Dendritic cell treated with granulocyte-macrophage colony-stimulating factor and Interleukin-4, amounts not matched to agents 40 ng/mL and 50 ng/mL, for 4 days (primary cell): Measurements from ENCODE around the gene MIR17HG.
"Not testable (repeated sequence)": the region's sequence is repeated elsewhere in the genome, so short reads cannot be mapped to it uniquely, and the experiment has no call there.

ENCODE experiments used
- H3K27ac Mint-ChIP-seq: one replicate; pipeline ENCODE4 v1.8.0; 2022; ENCODE audit warnings: mild to moderate bottlenecking, mixed read lengths
- H3K27me3 Mint-ChIP-seq: one replicate; pipeline ENCODE4 v1.8.0; 2022; ENCODE audit warnings: mild to moderate bottlenecking, mixed read lengths
- H3K36me3 Mint-ChIP-seq: one replicate; pipeline ENCODE4 v1.8.0; 2022; ENCODE audit warnings: low read depth, mixed read lengths
- H3K4me1 Mint-ChIP-seq: one replicate; pipeline ENCODE4 v1.8.0; 2022; ENCODE audit warnings: low read depth, mixed read lengths
- H3K4me3 Mint-ChIP-seq: one replicate; pipeline ENCODE4 v1.8.0; 2022; ENCODE audit warnings: mild to moderate bottlenecking, moderate library complexity, mixed read lengths
- H3K9me3 Mint-ChIP-seq: one replicate; pipeline ENCODE4 v1.8.0; 2022; ENCODE audit warnings: mixed read lengths
- intact Hi-C: fragments of 100-400 bp; cut with micrococcal nuclease; formaldehyde crosslinking; loops from one replicate; pipeline ENCODE4 v1.15.0; 2022

Gene MIR17HG

DNA sequence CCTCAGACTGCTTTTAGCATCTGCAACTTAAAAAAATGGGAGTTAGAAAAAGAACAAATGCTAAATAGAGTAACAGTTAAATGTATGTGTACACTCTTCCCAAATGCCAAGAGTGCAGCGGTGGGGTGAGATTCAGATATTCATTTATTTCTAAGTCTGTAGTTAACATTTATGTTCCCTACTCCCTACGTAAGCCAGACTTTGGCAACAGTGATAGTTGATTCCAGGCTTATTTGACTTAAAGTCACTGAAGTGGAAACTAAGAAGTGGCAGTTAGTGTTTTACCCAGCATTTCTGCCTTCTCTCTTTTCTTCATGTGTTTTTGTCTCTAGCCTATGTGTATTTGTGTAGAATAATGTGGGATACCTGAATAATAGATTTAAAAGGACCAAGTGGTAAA is 4.5 kb downstream of the MIR17HG start:
- Mint-ChIP-seq H3K36me3 (peaks cover 72% of the 10 kb centered on the region), H3K27me3 (peaks cover 3% of the 10 kb centered on the region), H3K4me3 (no peak overlapping the region), H3K27ac (no peak overlapping the region), H3K4me1 (peaks cover 16% of the 10 kb centered on the region), H3K9me3 (no peaks in the 10 kb centered on the region)
- intact Hi-C loops, result no loop called here

DNA sequence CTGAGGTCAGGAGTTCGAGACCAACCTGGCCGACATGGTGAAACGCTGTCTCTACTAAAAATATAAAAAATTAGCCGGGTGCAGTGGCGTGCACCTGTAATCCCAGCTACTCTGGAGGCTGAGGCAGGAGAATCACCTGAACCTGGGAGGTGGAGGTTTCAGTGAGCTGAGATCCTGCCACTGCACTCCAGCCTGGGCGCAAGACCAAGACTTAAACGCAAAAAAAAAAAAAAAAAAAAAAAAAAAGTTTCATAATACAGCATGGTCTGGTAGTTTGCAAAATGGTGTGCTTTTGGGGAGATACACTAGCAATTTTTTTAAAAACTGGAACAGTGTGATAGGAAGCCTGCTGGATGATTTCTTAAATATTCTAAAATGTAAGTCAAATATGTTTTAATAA is 5.4 kb downstream of the MIR17HG start:
- Mint-ChIP-seq H3K36me3 (peaks cover 76% of the 10 kb centered on the region), H3K4me1 (peaks cover 15% of the 10 kb centered on the region)
- H3K27me3 Mint-ChIP-seq, intact Hi-C loops, H3K9me3 Mint-ChIP-seq, H3K27ac Mint-ChIP-seq, H3K4me3 Mint-ChIP-seq: not testable (repeated sequence)

DNA sequence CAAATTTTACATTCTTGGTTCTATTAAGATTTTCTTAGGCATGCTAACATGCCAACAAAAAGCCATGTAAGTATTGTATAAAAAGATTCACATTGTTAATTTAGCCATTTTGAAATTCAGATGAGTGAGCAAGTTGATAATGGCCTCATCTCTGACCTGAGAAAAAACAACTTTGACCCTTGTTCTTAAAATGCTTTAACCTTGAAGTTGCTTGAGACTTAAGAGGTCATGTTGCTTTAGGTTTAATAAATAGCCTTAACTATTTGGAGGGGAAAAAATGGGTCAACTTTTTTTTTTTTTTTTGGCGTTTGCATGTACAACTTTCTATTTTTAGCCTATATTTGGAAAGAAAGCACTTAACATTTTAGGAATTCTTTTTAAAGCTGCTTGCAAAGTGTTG is 6.0 kb downstream of the MIR17HG start:
- H3K4me1 Mint-ChIP-seq, result peaks cover 19% of the 10 kb centered on the region
- no peak overlapping the region for H3K4me3 Mint-ChIP-seq

DNA sequence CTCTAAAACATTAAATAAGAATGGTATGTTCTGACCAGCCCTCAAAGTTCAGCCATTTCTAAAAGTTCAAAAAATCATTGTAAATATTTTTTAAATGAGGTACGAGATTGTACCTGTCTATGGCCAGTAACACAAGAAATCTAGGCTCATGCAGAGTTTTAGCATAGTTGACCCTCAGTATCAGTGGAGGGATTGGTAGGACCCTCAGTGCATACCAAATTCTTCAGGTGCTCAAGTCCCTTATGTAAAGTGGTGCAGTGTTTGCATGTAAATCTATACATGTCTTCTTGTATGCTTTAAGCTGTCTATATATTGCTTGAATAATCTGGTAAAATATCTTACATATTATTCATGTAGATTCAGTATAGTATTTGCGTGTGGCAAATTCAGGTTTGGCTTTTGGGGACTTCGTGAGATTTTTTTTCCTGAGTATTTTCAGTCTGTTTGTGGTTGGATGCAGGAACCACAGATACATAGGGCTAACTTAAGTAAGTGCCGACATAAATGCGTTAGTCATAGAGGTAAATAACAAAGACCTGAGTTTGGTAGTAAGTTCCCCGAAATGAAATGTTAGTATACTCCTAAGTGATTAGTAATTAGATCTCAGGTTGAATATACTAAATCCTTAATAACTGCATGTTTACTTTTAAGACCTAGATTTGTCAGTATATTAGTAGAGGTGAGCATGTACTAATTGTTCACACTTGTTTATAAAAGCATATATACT is 7.8 kb downstream of the MIR17HG start:
- Mint-ChIP-seq H3K27ac (no peak overlapping the region), H3K36me3 (peaks cover 70% of the 10 kb centered on the region), H3K4me3 (no peak overlapping the region), H3K9me3 (no peaks in the 10 kb centered on the region), H3K27me3 (no peaks in the 10 kb centered on the region), H3K4me1 (peaks cover 14% of the 10 kb centered on the region)
- intact Hi-C loops, result no loop called here

More for the DNA sequence above, 6.0 kb downstream of the MIR17HG start:
- Mint-ChIP-seq H3K36me3 (peaks cover 76% of the 10 kb centered on the region), H3K27me3 (no peaks in the 10 kb centered on the region), H3K9me3 (no peaks in the 10 kb centered on the region), H3K27ac (no peak overlapping the region)
- intact Hi-C loops, result no loop called here

DNA sequence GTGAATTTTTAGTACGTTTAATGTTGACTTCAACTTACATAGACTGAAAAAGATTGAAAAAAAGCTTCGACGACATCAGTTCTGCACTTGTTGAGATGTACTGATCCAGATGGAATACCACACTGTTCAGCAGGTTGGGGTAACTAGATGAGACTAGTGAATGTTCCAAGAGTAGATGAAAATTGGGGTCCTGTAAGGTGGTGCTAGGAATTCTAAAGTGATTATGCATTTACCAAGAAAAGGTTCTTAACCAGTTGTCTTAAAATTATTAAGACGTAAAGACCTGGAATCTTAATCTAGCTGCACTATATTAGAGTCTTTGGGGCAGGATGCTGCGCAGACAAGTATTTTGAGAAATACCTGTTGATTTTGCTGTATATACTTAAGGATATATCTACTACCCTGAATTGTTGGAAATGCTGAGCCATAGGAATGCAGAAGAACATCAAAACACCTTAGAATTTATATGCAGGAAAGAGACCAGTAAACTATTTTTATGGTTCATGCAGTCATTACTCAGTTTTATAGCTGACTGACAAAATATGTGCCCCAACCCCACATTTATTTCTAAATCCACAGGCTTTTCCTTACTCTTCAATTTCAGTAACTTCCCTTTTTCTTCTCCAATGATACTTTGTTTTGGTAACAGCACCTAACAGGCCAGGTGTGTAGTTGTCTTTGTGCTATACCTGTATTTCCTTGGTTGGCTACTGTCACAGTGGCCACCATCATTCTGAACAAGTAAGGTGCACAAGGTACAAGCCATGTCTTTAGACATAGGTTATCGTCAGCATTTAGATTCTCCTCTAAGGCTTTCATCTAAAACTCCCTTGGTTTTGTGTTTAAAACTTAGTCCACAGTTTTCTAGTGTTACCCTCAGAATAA is 8.6 kb downstream of the MIR17HG start:
- no peaks in the 10 kb centered on the region for H3K27me3 Mint-ChIP-seq
- peaks cover 62% of the 10 kb centered on the region for H3K36me3 Mint-ChIP-seq
- H3K4me1 Mint-ChIP-seq, result peaks cover 6% of the 10 kb centered on the region
- H3K27ac Mint-ChIP-seq, result no peak overlapping the region
- H3K9me3 Mint-ChIP-seq, result no peaks in the 10 kb centered on the region
- no peak overlapping the region for H3K4me3 Mint-ChIP-seq
- intact Hi-C loops, result no loop called here

DNA sequence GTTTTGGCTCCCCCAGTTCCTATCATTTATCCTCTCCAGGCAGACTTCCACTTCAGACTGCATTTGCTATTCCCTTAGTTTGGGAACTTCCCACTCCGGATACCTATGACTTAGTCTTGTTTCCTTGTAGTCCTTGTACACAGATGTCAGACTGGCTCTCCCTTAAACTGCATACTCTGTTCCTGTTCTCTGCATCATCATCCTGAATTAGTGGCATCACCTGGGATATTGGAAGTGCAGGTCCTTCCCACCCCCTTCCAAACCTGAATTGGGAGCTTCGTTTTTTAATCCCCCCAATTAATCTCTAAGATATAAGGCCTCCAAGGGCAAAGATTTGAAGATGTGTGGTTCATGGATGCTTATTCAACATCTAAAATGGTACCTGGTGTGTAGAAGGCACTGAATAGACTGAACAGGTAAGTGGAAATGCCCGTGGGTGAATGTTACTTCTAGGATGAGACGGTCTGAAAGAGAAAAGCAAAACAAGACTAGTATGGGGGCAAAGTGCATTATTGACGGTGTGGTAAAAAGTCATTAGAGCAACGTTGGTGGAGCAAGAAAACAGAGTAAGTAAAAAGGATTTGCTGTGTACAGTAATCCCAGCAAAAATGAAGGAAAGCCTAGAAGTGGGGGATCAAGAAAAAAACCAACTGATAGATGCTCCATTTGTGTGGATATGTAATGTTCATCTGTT is 9.6 kb downstream of the MIR17HG start:
- H3K36me3 Mint-ChIP-seq, result peaks cover 57% of the 10 kb centered on the region
- no peaks in the 10 kb centered on the region for H3K27me3 Mint-ChIP-seq
- no peak overlapping the region for H3K27ac Mint-ChIP-seq
- H3K4me1 Mint-ChIP-seq, result peaks cover 5% of the 10 kb centered on the region
- intact Hi-C loops, result no loop called here
- H3K4me3 Mint-ChIP-seq, result no peak overlapping the region
- no peaks in the 10 kb centered on the region for H3K9me3 Mint-ChIP-seq

DNA sequence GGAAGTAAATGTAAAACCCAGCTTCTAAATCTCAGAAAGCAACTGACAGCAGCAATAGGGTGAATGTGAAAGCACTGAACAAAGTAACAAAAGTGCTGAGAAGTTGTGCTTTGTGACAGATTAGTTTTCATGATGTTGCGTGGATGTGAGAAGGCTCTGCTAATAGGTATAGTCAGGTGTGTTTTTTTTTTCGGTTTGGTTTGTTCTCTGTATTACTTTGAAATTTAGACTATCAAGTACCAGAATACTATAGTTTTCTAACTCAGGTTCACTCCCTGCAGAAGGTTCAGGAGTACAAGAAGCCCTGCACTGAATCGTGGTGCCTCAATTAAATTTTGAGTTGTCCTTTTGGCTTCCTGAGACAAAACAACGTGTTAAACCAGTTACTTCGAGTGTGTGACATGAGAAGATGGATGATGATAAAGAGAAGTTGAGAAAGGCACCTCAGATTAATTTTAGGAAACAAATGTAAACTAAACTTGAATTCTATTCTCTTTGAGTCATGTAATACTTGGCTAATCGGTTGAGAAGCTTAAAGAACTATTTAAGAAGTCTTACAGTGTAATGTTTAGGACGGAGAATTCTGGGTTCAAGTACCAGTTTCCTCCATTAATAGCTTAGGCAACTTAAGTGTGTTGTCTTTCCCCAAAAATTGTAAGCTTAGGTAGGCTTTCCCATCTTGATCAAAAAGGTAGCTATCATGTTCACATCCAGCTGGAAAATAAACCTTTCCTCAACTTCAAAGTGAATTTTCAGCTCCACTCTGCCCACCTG is 10.3 kb downstream of the MIR17HG start:
- Mint-ChIP-seq H3K27ac (no peak overlapping the region), H3K9me3 (no peaks in the 10 kb centered on the region), H3K27me3 (no peaks in the 10 kb centered on the region), H3K4me1 (peaks cover 5% of the 10 kb centered on the region), H3K36me3 (peaks cover 50% of the 10 kb centered on the region), H3K4me3 (no peak overlapping the region)
- intact Hi-C loops, result no loop called here

DNA sequence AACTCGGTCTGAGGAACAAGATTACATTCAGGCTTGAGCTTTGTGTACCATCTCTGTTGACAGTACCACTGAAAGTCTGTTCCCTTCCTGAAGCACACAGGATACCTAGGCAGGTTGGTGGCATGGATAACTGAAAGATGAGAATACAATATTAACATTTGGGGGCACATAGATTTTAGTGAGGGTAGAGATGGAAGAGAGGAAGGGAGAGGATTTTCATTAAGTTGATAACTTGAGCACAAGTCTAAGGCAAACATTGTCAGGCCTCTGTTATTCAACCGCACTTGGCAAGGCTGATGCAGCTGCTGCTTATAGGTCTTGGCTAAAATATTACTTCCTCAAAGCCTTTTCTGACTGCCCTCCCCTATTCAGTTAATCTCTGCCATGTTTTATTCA is 10.9 kb downstream of the MIR17HG start:
- peaks cover 5% of the 10 kb centered on the region for H3K4me1 Mint-ChIP-seq
- H3K27me3 Mint-ChIP-seq, result no peaks in the 10 kb centered on the region
- no peak overlapping the region for H3K4me3 Mint-ChIP-seq
- no peaks in the 10 kb centered on the region for H3K9me3 Mint-ChIP-seq
- intact Hi-C loops, result no loop called here
- no peak overlapping the region for H3K27ac Mint-ChIP-seq
- peaks cover 44% of the 10 kb centered on the region for H3K36me3 Mint-ChIP-seq

DNA sequence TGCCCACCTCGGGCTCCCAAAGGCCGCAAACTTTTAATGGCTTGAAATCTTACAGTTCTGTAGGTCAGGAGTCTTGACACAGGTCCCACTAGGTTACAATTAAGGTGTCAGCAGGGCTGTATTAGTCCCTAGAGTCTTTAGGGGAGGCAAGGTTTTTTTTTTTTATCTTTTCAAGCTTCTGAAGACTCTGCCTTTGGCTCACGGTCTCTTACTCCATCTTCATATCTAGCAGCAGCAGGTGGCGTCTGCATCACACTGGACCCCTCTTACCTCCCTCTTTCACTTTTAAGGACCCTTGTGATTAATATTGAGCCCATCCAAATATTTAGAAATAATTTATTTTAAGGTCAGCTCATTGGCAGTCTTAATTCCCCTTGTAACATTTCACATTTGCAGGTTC is 11.6 kb downstream of the MIR17HG start:
- H3K27me3 Mint-ChIP-seq, result no peaks in the 10 kb centered on the region
- H3K9me3 Mint-ChIP-seq, result no peaks in the 10 kb centered on the region
- peaks cover 5% of the 10 kb centered on the region for H3K4me1 Mint-ChIP-seq
- no peak overlapping the region for H3K4me3 Mint-ChIP-seq
- no peak overlapping the region for H3K27ac Mint-ChIP-seq
- intact Hi-C loops, result no loop called here
- peaks cover 37% of the 10 kb centered on the region for H3K36me3 Mint-ChIP-seq

DNA sequence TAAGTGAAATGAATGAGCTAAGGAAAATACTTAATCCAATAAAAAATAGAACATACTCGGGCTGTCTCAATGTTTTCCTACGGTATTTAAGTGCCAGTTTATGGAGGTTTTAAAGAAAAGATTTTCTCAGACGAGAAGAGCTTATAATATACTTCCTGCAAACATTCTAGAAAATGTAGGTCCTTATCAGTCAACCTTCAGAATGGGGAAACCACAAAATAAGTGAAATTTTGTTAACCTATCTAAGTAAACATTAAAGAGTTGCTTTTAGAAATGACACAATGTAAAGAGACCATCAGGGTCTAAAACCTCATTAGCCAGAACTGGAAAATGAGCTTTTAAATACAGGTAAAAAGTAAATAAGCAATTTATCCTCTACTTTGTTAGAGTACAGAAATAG is 12.1 kb downstream of the MIR17HG start:
- Mint-ChIP-seq H3K27me3 (no peaks in the 10 kb centered on the region), H3K4me1 (peaks cover 5% of the 10 kb centered on the region), H3K4me3 (no peak overlapping the region), H3K36me3 (peaks cover 32% of the 10 kb centered on the region), H3K27ac (no peak overlapping the region), H3K9me3 (no peaks in the 10 kb centered on the region)
- intact Hi-C loops, result no loop called here

DNA sequence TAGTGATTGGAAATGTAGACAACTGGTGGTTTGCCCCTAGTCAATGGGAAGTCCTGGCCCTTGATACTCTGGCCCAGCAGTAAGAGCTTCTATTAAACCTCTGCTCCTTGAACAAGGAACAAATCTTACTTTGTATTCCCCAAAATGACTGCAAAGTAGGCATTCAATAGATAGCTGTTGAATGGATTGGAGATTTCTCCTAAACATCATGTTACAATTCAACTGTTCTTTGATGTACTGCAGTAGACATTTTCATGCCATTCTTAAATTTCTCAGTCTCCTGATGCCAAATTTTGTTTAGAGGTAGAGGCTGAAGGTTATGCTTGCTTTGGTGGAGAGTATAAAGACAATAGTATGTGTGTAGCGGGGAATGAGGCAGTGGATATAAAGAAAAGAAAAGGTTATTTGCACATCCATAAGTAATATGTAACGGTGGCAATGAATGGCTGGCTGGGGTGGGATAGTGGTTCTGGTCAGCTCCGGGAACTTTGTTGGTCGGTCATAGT is 12.8 kb downstream of the MIR17HG start:
- no peaks in the 10 kb centered on the region for H3K9me3 Mint-ChIP-seq
- H3K4me3 Mint-ChIP-seq, result no peak overlapping the region
- H3K4me1 Mint-ChIP-seq, result peaks cover 5% of the 10 kb centered on the region
- H3K27me3 Mint-ChIP-seq, result no peaks in the 10 kb centered on the region
- no peak overlapping the region for H3K27ac Mint-ChIP-seq
- intact Hi-C loops, result no loop called here
- peaks cover 26% of the 10 kb centered on the region for H3K36me3 Mint-ChIP-seq

DNA sequence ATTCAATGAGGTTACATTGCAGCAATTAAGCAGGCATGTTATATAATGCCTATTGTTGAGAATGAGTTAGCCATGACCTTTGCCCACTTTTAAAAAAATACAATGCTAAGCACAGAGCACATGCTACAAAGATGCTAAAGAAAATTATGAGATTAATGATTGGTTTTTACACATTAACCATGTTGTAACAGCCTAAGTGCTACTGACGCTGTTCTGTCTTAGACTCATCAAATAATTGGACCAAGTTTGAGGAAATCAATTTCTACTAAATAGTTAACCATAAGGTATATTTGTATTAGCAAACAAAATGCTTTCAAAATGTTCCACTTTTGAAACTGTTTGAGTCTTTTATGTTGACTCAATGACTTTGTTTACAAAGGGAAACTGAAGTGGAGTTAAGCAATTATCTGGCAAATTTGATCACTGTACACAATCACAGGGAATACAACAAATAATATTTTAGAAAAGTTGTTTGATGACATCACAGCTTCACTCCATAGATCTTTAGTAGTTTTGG is 14.3 kb downstream of the MIR17HG start:
- H3K27ac Mint-ChIP-seq, result no peak overlapping the region
- peaks cover 5% of the 10 kb centered on the region for H3K4me1 Mint-ChIP-seq
- no peaks in the 10 kb centered on the region for H3K9me3 Mint-ChIP-seq
- H3K36me3 Mint-ChIP-seq, result peaks cover 10% of the 10 kb centered on the region
- intact Hi-C loops, result no loop called here
- H3K4me3 Mint-ChIP-seq, result no peak overlapping the region
- H3K27me3 Mint-ChIP-seq, result no peaks in the 10 kb centered on the region

DNA sequence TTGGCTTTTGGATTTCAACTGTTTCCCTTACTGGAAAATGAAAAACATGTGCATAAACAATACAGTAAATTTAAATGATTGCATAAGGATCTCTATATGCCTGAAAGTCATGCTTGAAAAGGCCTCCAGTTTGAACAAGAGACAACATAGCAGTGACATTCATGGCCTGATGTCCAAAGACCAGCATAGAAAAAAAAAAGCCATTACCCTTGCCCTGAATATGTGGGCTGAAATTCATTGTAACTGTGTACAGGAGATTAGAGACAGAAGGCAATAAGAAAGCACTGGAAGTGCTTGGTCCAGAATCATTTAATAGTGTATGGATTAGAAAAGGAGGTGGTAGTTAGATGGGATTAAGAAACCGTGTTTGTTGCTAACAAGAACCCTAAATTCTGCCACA is 15.4 kb downstream of the MIR17HG start:
- H3K9me3 Mint-ChIP-seq, result no peaks in the 10 kb centered on the region
- H3K4me1 Mint-ChIP-seq, result peaks cover 5% of the 10 kb centered on the region
- H3K36me3 Mint-ChIP-seq, result no peaks in the 10 kb centered on the region
- no peak overlapping the region for H3K27ac Mint-ChIP-seq
- intact Hi-C loops, result no loop called here
- H3K4me3 Mint-ChIP-seq, result no peak overlapping the region
- no peaks in the 10 kb centered on the region for H3K27me3 Mint-ChIP-seq
